ENCODE measurements around the gene STAP1.
"Not testable (repeated sequence)": the region's sequence is repeated elsewhere in the genome, so short reads cannot be mapped to it uniquely, and the experiment has no call there.

Gene STAP1

GRCh38 chr4:67634741-67635140, 76.2 kb downstream of the STAP1 start:
- Histone ChIP-seq H3K36me3 (ENCODE audit: control insufficient read depth, insufficient read depth, low read length) (peaks cover 6% of the 10 kb centered on the region), H3K4me3 (ENCODE audit: low read depth, low read length) (no peak overlapping the region), H3K9ac (ENCODE audit: low read depth, low read length) (no peak overlapping the region), H3K4me1 (ENCODE audit: control insufficient read depth, insufficient read depth, low read length) (no peaks in the 10 kb centered on the region), H3K27me3 (ENCODE audit: control insufficient read depth, insufficient read depth, low read length) (no peaks in the 10 kb centered on the region), H3K9me3 (ENCODE audit: control insufficient read depth, insufficient read depth, low read length) (no peaks in the 10 kb centered on the region)

- no peaks in the 10 kb centered on the region for H3K27me3 ChIP-seq (ENCODE audit: control insufficient read depth, insufficient read depth, low read length)
- H3K9me3 ChIP-seq (ENCODE audit: control insufficient read depth, insufficient read depth, low read length), result no peaks in the 10 kb centered on the region
- no peak overlapping the region for H3K9ac ChIP-seq (ENCODE audit: low read depth, low read length)
- H3K4me1 ChIP-seq (ENCODE audit: control insufficient read depth, insufficient read depth, low read length), result no peaks in the 10 kb centered on the region
- no peak overlapping the region for H3K4me3 ChIP-seq (ENCODE audit: low read depth, low read length)
- peaks cover 6% of the 10 kb centered on the region for H3K36me3 ChIP-seq (ENCODE audit: control insufficient read depth, insufficient read depth, low read length)
Measured at GRCh38 chr4:67635331-67635730, 76.8 kb downstream of the STAP1 start.

- H3K27me3 ChIP-seq (ENCODE audit: control insufficient read depth, insufficient read depth, low read length); H3K4me3 ChIP-seq (ENCODE audit: low read depth, low read length); H3K9ac ChIP-seq (ENCODE audit: low read depth, low read length); H3K36me3 ChIP-seq (ENCODE audit: control insufficient read depth, insufficient read depth, low read length); H3K4me1 ChIP-seq (ENCODE audit: control insufficient read depth, insufficient read depth, low read length); H3K9me3 ChIP-seq (ENCODE audit: control insufficient read depth, insufficient read depth, low read length): not testable (repeated sequence)
Measured at GRCh38 chr4:67636978-67637377, 78.5 kb downstream of the STAP1 start.

GRCh38 chr4:67638136-67638535, 79.6 kb downstream of the STAP1 start:
- H3K9me3 ChIP-seq (ENCODE audit: control insufficient read depth, insufficient read depth, low read length), result no peaks in the 10 kb centered on the region
- H3K36me3 ChIP-seq (ENCODE audit: control insufficient read depth, insufficient read depth, low read length), result peaks cover 6% of the 10 kb centered on the region
- H3K27me3 ChIP-seq (ENCODE audit: control insufficient read depth, insufficient read depth, low read length), result no peaks in the 10 kb centered on the region
- H3K4me1 ChIP-seq (ENCODE audit: control insufficient read depth, insufficient read depth, low read length), result no peaks in the 10 kb centered on the region
- no peak overlapping the region for H3K9ac ChIP-seq (ENCODE audit: low read depth, low read length)
- H3K4me3 ChIP-seq (ENCODE audit: low read depth, low read length), result no peak overlapping the region

GRCh38 chr4:67651536-67651935, 93.0 kb downstream of the STAP1 start:
- Histone ChIP-seq H3K4me3 (ENCODE audit: low read depth, low read length) (no peak overlapping the region), H3K27me3 (ENCODE audit: control insufficient read depth, insufficient read depth, low read length) (no peaks in the 10 kb centered on the region), H3K9me3 (ENCODE audit: control insufficient read depth, insufficient read depth, low read length) (no peaks in the 10 kb centered on the region), H3K36me3 (ENCODE audit: control insufficient read depth, insufficient read depth, low read length) (no peaks in the 10 kb centered on the region), H3K9ac (ENCODE audit: low read depth, low read length) (no peak overlapping the region), H3K4me1 (ENCODE audit: control insufficient read depth, insufficient read depth, low read length) (no peaks in the 10 kb centered on the region)
